GM19238 (cell line): Measurements from ENCODE around the gene ZNF273.
"Not testable (repeated sequence)": the region's sequence is repeated elsewhere in the genome, so short reads cannot be mapped to it uniquely, and the experiment has no call there.

ENCODE experiments used
- DNase-seq: peaks from one replicate; pipeline ENCODE4 v3.0.0; 2011; ENCODE audit warnings: low spot score; ENCODE audit not compliant: insufficient read length

Gene ZNF273

GRCh38 chr7:64944667-64945502 lies 41.8 kb downstream of the ZNF273 start:
- not testable (repeated sequence) for DNase-seq

- no peak for DNase-seq
Measured at GRCh38 chr7:64945503-64946175, 42.6 kb downstream of the ZNF273 start.

GRCh38 chr7:64946772-64947171 lies 43.7 kb downstream of the ZNF273 start:
- no peak for DNase-seq

- no peak for DNase-seq
Measured at GRCh38 chr7:64947252-64948000, 44.4 kb downstream of the ZNF273 start.

GRCh38 chr7:64948774-64949173 lies 45.7 kb downstream of the ZNF273 start:
- not testable (repeated sequence) for DNase-seq

GRCh38 chr7:64950673-64951072 lies 47.6 kb downstream of the ZNF273 start:
- DNase-seq, result not testable (repeated sequence)

- no peak for DNase-seq
Measured at GRCh38 chr7:64951250-64951848, 48.3 kb downstream of the ZNF273 start.

- DNase-seq, result no peak
Measured at GRCh38 chr7:64959072-64959747, 56.1 kb downstream of the ZNF273 start.

GRCh38 chr7:64965594-64965993 lies 62.5 kb downstream of the ZNF273 start:
- DNase-seq, result no peak

- no peak for DNase-seq
Measured at GRCh38 chr7:64978497-64979203, 75.6 kb downstream of the ZNF273 start.
